Activated naive CD4-positive, alpha-beta T cell (primary cell): ENCODE results near the gene NOXO1.
"Not testable (repeated sequence)": the region's sequence is repeated elsewhere in the genome, so short reads cannot be mapped to it uniquely, and the experiment has no call there.

Experiments
- DNase-seq, 4 experiments: peaks; one replicate each; lab custom pipeline; 2025; lab: John Stamatoyannopoulos, UW

The NOXO1 gene

GRCh38 chr16:1981398-1981836, at the start of gene NOXO1:
TSS of gene NOXO1 (minus strand) at chr16:1981469. CDS start at chr16:1981179, 290 bp downstream.
- DNase-seq = no peak

GRCh38 chr16:2030036-2030435, 48.8 kb upstream of the NOXO1 start:
- DNase-seq = no peak

- DNase-seq = no peak
These were observed 48.1 kb upstream of the NOXO1 start for GRCh38 chr16:2029350-2029749.

- no peak for DNase-seq
These were observed 47.5 kb upstream of the NOXO1 start for GRCh38 chr16:2028620-2029220.

- DNase-seq = no peak
These were observed 46.9 kb upstream of the NOXO1 start for GRCh38 chr16:2028146-2028545.

- peak in 1 of 4 experiments; percentile 26 for DNase-seq
These were observed 46.0 kb upstream of the NOXO1 start for GRCh38 chr16:2027024-2028010.

- no peak for DNase-seq
These were observed 45.3 kb upstream of the NOXO1 start, which contains the start of gene NHERF2 for GRCh38 chr16:2026461-2027023. TSS of gene NHERF2 (plus strand) at chr16:2026902. CDS start at chr16:2027006, 104 bp downstream.

- no peak for DNase-seq
These were observed 44.7 kb upstream of the NOXO1 start for GRCh38 chr16:2025878-2026460.

GRCh38 chr16:2025251-2025650, 44.0 kb upstream of the NOXO1 start:
- no peak for DNase-seq

GRCh38 chr16:2024032-2024420, 42.8 kb upstream of the NOXO1 start:
- no peak for DNase-seq

- DNase-seq = peak; percentile 85 to 98 (median 98)
These were observed 42.1 kb upstream of the NOXO1 start for GRCh38 chr16:2023092-2024031.

- DNase-seq = no peak
These were observed 41.4 kb upstream of the NOXO1 start for GRCh38 chr16:2022723-2023091.

GRCh38 chr16:2019921-2020831, 38.9 kb upstream of the NOXO1 start:
- no peak for DNase-seq

- DNase-seq = no peak
These were observed 38.2 kb upstream of the NOXO1 start, which contains the start of gene NPW for GRCh38 chr16:2019518-2019920. TSS of gene NPW (plus strand) at chr16:2019785.

GRCh38 chr16:2016407-2016922, 35.2 kb upstream of the NOXO1 start:
- no peak for DNase-seq

- no peak for DNase-seq
These were observed 34.6 kb upstream of the NOXO1 start for GRCh38 chr16:2015947-2016208.

- DNase-seq = no peak
These were observed 34.1 kb upstream of the NOXO1 start for GRCh38 chr16:2015117-2015946.

- no peak for DNase-seq
These were observed 32.3 kb upstream of the NOXO1 start for GRCh38 chr16:2013527-2013926.

- not testable (repeated sequence) for DNase-seq
These were observed 30.5 kb upstream of the NOXO1 start for GRCh38 chr16:2011726-2012125.
